Measurements from ENCODE around the gene PLB1. TPM values are rescaled to one million over a fixed set of nuclear protein-coding genes. Genes with fewer than 3 reads are reported as not detected.

PLB1 gene
- total and polyA plus RNA-seq, 2 experiments from 2014 or later = 0.06 to 0.21 TPM

- Mint-ChIP-seq H3K4me1 (peaks cover 2% of the 10 kb centered on the region; the same call in 1 of the 3 replicates), H3K36me3 (ENCODE audit: low read depth) (no peaks in the 10 kb centered on the region), H3K4me3 (no peak overlapping the region), H3K27ac (no peak overlapping the region), H3K9me3 (no peaks in the 10 kb centered on the region), H3K27me3 (ENCODE audit: insufficient read depth, low read depth, poor library complexity) (no peaks in the 10 kb centered on the region)
- Histone ChIP-seq H3K27ac (ENCODE audit: low read depth) (no peak overlapping the region), H4K20me1 (replicated peaks; ENCODE audit: insufficient read depth) (no peaks in the 10 kb centered on the region), H3K9me2 (ENCODE audit: insufficient read depth) (no peaks in the 10 kb centered on the region), H3K4me2 (no peak overlapping the region), H3K4me1 (ENCODE audit: insufficient read depth) (no peaks in the 10 kb centered on the region), H3K4me3 (no peak overlapping the region), H3K79me2 (replicated peaks; ENCODE audit: insufficient read depth) (no peaks in the 10 kb centered on the region), H3K36me3 (ENCODE audit: insufficient read depth) (no peaks in the 10 kb centered on the region), H2AFZ (no peak overlapping the region), H3F3A (replicated peaks; ENCODE audit: low read depth) (no peaks in the 10 kb centered on the region), H3K27me3 (ENCODE audit: insufficient read depth) (no peaks in the 10 kb centered on the region)
- ATAC-seq (no peak), DNase-seq (ENCODE audit: low spot score) (no peak)
- TF ChIP-seq CREB1 (CRISPR knock-in tag; IDR thresholded peaks at IDR 0.05; ENCODE audit: low read depth) = no peak
- TF ChIP-seq JUNB (IDR thresholded peaks at IDR 0.05; ENCODE audit: unreplicated experiment) = no peak
- no peak for TF ChIP-seq NANOG (IDR thresholded peaks at IDR 0.05; ENCODE audit: borderline replicate concordance)
- TF ChIP-seq ZNF114 (CRISPR knock-in tag; IDR thresholded peaks at IDR 0.05) = no peak
- no peak for TF ChIP-seq ZNF331 (CRISPR knock-in tag; IDR thresholded peaks at IDR 0.05; ENCODE audit: low read depth)
- TF ChIP-seq, protein P1, sequence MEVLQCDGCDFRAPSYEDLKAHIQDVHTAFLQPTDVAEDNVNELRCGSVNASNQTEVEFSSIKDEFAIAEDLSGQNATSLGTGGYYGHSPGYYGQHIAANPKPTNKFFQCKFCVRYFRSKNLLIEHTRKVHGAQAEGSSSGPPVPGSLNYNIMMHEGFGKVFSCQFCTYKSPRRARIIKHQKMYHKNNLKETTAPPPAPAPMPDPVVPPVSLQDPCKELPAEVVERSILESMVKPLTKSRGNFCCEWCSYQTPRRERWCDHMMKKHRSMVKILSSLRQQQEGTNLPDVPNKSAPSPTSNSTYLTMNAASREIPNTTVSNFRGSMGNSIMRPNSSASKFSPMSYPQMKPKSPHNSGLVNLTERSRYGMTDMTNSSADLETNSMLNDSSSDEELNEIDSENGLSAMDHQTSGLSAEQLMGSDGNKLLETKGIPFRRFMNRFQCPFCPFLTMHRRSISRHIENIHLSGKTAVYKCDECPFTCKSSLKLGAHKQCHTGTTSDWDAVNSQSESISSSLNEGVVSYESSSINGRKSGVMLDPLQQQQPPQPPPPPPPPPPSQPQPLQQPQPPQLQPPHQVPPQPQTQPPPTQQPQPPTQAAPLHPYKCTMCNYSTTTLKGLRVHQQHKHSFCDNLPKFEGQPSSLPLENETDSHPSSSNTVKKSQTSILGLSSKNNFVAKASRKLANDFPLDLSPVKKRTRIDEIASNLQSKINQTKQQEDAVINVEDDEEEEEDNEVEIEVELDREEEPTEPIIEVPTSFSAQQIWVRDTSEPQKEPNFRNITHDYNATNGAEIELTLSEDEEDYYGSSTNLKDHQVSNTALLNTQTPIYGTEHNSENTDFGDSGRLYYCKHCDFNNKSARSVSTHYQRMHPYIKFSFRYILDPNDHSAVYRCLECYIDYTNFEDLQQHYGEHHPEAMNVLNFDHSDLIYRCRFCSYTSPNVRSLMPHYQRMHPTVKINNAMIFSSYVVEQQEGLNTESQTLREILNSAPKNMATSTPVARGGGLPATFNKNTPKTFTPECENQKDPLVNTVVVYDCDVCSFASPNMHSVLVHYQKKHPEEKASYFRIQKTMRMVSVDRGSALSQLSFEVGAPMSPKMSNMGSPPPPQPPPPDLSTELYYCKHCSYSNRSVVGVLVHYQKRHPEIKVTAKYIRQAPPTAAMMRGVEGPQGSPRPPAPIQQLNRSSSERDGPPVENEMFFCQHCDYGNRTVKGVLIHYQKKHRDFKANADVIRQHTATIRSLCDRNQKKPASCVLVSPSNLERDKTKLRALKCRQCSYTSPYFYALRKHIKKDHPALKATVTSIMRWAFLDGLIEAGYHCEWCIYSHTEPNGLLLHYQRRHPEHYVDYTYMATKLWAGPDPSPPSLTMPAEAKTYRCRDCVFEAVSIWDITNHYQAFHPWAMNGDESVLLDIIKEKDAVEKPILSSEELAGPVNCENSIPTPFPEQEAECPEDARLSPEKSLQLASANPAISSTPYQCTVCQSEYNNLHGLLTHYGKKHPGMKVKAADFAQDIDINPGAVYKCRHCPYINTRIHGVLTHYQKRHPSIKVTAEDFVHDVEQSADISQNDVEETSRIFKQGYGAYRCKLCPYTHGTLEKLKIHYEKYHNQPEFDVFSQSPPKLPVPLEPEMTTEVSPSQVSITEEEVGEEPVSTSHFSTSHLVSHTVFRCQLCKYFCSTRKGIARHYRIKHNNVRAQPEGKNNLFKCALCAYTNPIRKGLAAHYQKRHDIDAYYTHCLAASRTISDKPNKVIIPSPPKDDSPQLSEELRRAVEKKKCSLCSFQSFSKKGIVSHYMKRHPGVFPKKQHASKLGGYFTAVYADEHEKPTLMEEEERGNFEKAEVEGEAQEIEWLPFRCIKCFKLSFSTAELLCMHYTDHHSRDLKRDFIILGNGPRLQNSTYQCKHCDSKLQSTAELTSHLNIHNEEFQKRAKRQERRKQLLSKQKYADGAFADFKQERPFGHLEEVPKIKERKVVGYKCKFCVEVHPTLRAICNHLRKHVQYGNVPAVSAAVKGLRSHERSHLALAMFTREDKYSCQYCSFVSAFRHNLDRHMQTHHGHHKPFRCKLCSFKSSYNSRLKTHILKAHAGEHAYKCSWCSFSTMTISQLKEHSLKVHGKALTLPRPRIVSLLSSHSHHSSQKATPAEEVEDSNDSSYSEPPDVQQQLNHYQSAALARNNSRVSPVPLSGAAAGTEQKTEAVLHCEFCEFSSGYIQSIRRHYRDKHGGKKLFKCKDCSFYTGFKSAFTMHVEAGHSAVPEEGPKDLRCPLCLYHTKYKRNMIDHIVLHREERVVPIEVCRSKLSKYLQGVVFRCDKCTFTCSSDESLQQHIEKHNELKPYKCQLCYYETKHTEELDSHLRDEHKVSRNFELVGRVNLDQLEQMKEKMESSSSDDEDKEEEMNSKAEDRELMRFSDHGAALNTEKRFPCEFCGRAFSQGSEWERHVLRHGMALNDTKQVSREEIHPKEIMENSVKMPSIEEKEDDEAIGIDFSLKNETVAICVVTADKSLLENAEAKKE (CRISPR knock-in tag; IDR thresholded peaks at IDR 0.05) = no peak
- TF ChIP-seq, protein P2, sequence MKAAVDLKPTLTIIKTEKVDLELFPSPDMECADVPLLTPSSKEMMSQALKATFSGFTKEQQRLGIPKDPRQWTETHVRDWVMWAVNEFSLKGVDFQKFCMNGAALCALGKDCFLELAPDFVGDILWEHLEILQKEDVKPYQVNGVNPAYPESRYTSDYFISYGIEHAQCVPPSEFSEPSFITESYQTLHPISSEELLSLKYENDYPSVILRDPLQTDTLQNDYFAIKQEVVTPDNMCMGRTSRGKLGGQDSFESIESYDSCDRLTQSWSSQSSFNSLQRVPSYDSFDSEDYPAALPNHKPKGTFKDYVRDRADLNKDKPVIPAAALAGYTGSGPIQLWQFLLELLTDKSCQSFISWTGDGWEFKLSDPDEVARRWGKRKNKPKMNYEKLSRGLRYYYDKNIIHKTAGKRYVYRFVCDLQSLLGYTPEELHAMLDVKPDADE (IDR thresholded peaks at IDR 0.05) = no peak
- TF ChIP-seq STAT1 (IDR thresholded peaks at IDR 0.05; ENCODE audit: unreplicated experiment) = no peak
- TF ChIP-seq, protein P3, sequence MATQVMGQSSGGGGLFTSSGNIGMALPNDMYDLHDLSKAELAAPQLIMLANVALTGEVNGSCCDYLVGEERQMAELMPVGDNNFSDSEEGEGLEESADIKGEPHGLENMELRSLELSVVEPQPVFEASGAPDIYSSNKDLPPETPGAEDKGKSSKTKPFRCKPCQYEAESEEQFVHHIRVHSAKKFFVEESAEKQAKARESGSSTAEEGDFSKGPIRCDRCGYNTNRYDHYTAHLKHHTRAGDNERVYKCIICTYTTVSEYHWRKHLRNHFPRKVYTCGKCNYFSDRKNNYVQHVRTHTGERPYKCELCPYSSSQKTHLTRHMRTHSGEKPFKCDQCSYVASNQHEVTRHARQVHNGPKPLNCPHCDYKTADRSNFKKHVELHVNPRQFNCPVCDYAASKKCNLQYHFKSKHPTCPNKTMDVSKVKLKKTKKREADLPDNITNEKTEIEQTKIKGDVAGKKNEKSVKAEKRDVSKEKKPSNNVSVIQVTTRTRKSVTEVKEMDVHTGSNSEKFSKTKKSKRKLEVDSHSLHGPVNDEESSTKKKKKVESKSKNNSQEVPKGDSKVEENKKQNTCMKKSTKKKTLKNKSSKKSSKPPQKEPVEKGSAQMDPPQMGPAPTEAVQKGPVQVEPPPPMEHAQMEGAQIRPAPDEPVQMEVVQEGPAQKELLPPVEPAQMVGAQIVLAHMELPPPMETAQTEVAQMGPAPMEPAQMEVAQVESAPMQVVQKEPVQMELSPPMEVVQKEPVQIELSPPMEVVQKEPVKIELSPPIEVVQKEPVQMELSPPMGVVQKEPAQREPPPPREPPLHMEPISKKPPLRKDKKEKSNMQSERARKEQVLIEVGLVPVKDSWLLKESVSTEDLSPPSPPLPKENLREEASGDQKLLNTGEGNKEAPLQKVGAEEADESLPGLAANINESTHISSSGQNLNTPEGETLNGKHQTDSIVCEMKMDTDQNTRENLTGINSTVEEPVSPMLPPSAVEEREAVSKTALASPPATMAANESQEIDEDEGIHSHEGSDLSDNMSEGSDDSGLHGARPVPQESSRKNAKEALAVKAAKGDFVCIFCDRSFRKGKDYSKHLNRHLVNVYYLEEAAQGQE (IDR thresholded peaks at IDR 0.05; ENCODE audit: unreplicated experiment) = no peak
- no peak for TF ChIP-seq POLR2AphosphoS5 (IDR thresholded peaks at IDR 0.05; ENCODE audit: low read depth)
- TF ChIP-seq CTCF (conservative IDR thresholded peaks at IDR 0.05; ENCODE audit: low read depth in 2 of 2) = no peak
- no peak for TF ChIP-seq EZH2phosphoT487 (IDR thresholded peaks at IDR 0.05; ENCODE audit: unreplicated experiment)
- TF ChIP-seq EZH2 (IDR thresholded peaks at IDR 0.05; ENCODE audit: low read depth, unreplicated experiment) = no peak
Observed at GRCh38 chr2:28493636-28494035, 2.2 kb upstream of the PLB1 start.
